Lower leg skin (tissue), 4 donors: ENCODE results near the gene TMEM132D. TPM values are rescaled to one million over a fixed set of nuclear protein-coding genes. Genes with fewer than 3 reads are reported as not detected.

Source experiments
- DNase-seq, 2 donors: peaks; one replicate each; pipeline ENCODE4 v3.0.0-alpha.2; 2019; ENCODE audit warnings: low spot score in 2 of 2
- H3K4me3 ChIP-seq: fragments of 200-600 bp; sonication (generic); 2 replicates; pipeline ENCODE4 v1.5.1; 2017; ENCODE audit warnings: mild to moderate bottlenecking, low read depth; ENCODE audit not compliant: poor library complexity, severe bottlenecking
- POLR2A ChIP-seq, 2 donors: fragments of 450-650 bp; IDR thresholded peaks; one replicate each; pipeline ENCODE4 v1.6.1; 2016 to 2017; ENCODE audit warnings: antibody characterized with exemption in 2 of 2, mild to moderate bottlenecking in 1 of 2, moderate library complexity in 1 of 2
- WGBS, 2 donors: methylation state at CpG; one replicate each; pipeline ENCODE4 v1.1.5; 2018; 5-methylcytosine and 5-hydroxymethylcytosine counted together
- intact Hi-C: fragments of 100-400 bp; cut with DNase I; formaldehyde crosslinking; loops from one replicate; pipeline ENCODE4 v1.15.0; 2023; ENCODE audit warnings: low total_unique reads
- total RNA-seq, 4 donors: library from RNA; depleted of rRNA; stranded (reverse); fragments of >200 nt; gene quantifications; one replicate each; pipeline ENCODE4 v1.1.0, GENCODE V29; 2016
- TF ChIP-seq, protein P1 (sequence below), 3 donors: fragments of 450-650 bp; IDR thresholded peaks; one replicate each; pipeline ENCODE4 v1.5.1; 2016; ENCODE audit warnings: antibody characterized with exemption in 3 of 3, mild to moderate bottlenecking in 3 of 3, moderate library complexity in 2 of 3

TMEM132D gene
- total RNA-seq, 4 donors from 2014 or later: not detected

DNA sequence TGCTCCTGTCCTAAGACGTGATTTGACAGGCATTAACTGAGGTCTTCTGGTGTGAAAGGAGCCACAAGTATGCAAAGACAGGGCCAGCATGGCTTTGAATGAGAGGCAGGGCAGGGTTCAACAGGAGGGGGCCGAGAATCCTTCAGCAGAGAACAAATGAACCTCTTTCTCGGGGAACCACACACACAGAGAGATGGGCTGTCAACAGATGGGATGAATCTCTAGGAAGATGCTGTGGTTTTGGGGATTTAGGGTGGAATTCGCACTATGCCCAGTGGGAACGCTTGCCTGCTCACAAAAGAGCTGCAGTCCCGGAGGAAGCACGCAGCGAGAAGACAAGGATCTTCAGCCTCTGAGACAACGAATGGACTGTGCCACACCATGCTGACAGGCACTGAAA is 537.2 kb downstream of the TMEM132D start:
- H3K4me3 ChIP-seq: no peak overlapping the region
- no peak for DNase-seq
- WGBS, 2 donors: 83 to 84% methylated on average over 9 of the region's 9 CpGs
- intact Hi-C loops: no loop called here
- TF ChIP-seq POLR2A (IDR thresholded peaks at IDR 0.05): no peak
- TF ChIP-seq, protein P1, sequence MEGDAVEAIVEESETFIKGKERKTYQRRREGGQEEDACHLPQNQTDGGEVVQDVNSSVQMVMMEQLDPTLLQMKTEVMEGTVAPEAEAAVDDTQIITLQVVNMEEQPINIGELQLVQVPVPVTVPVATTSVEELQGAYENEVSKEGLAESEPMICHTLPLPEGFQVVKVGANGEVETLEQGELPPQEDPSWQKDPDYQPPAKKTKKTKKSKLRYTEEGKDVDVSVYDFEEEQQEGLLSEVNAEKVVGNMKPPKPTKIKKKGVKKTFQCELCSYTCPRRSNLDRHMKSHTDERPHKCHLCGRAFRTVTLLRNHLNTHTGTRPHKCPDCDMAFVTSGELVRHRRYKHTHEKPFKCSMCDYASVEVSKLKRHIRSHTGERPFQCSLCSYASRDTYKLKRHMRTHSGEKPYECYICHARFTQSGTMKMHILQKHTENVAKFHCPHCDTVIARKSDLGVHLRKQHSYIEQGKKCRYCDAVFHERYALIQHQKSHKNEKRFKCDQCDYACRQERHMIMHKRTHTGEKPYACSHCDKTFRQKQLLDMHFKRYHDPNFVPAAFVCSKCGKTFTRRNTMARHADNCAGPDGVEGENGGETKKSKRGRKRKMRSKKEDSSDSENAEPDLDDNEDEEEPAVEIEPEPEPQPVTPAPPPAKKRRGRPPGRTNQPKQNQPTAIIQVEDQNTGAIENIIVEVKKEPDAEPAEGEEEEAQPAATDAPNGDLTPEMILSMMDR (IDR thresholded peaks at IDR 0.05): no peak

DNA sequence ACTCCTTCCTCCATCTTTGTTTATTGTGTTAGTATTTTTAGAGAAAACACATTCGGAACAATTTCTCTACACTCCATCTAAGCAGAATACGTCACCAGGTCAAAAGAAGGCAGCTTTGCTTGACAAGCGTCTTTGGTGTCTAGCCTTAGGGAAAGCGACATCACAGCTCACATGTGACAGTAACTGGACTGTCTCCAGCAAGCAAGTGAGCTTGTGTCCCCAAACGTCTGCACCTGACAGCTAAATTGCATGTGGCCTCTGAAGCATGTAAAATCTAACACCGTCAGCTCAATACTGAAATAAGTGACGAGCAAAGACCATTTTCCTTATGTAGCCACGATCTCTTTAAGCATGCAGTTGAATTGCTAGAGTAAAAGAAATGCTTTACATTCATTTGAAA is 540.8 kb downstream of the TMEM132D start:
- TF ChIP-seq, protein P1 (IDR thresholded peaks at IDR 0.05): no peak
- no peak for TF ChIP-seq POLR2A (IDR thresholded peaks at IDR 0.05)
- H3K4me3 ChIP-seq: no peak overlapping the region
- no peak for DNase-seq
- WGBS, 2 donors: 59 to 62% methylated on average over 8 of the region's 8 CpGs
- intact Hi-C loops: no loop called here

DNA sequence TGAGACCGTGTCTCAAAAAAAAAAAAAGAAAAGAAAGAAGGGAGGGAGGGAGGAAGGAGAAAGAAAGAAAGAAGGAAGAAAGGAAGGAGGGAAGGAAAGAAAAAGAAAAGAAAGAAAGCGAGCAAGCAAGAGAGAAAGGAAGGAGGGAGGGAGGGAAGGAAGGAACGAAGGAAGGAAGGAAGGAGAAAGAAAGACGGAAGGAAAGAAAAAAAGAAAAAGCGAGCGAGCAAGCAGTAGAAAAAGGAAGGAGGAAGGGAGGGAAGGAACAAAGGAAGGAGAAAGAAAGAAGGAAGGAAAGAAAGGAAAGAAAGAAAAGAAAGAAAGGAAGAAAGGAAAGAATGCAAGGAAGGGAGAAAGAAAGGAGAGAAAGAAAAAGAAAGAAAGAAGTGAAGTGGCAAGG is 546.6 kb downstream of the TMEM132D start:
- WGBS, 2 donors: 90 to 91% methylated on average over 6 of the region's 6 CpGs
- DNase-seq: no peak
- intact Hi-C loops: no loop called here
- TF ChIP-seq, protein P1 (IDR thresholded peaks at IDR 0.05): no peak
- no peak for TF ChIP-seq POLR2A (IDR thresholded peaks at IDR 0.05)
- H3K4me3 ChIP-seq: no peak overlapping the region

- no peak overlapping the region for H3K4me3 ChIP-seq
- 93 to 94% methylated on average over 6 of the region's 6 CpGs for WGBS, 2 donors
- TF ChIP-seq, protein P1 (IDR thresholded peaks at IDR 0.05): no peak
- TF ChIP-seq POLR2A (IDR thresholded peaks at IDR 0.05): no peak
- DNase-seq: no peak
- intact Hi-C loops: no loop called here
These were observed 552.3 kb downstream of the TMEM132D start for GRCh38 chr12:129351481-129351880.

GRCh38 chr12:129339336-129339735 is 564.5 kb downstream of the TMEM132D start:
- intact Hi-C loops: no loop called here
- 30 to 38% methylated on average over 7 of the region's 7 CpGs for WGBS, 2 donors
- no peak for DNase-seq
- no peak overlapping the region for H3K4me3 ChIP-seq
- no peak for TF ChIP-seq POLR2A (IDR thresholded peaks at IDR 0.05)
- TF ChIP-seq, protein P1 (IDR thresholded peaks at IDR 0.05): no peak

- 87 to 90% methylated on average over 17 of the region's 17 CpGs for WGBS, 2 donors
These were observed 566.4 kb downstream of the TMEM132D start for GRCh38 chr12:129337413-129337812.

More at GRCh38 chr12:129337413-129337812, 566.4 kb downstream of the TMEM132D start:
- intact Hi-C loops: no loop called here
- H3K4me3 ChIP-seq: no peak overlapping the region
- TF ChIP-seq, protein P1 (IDR thresholded peaks at IDR 0.05): no peak
- no peak for DNase-seq
